Osteocyte (in vitro differentiated cells): ENCODE data around the gene RPL3. TPM values are rescaled to one million over a fixed set of nuclear protein-coding genes. Genes with fewer than 3 reads are reported as not detected.

ENCODE experiments used
- DNase-seq: peaks from one replicate; pipeline ENCODE4 v3.0.0; 2021; ENCODE audit warnings: mixed read lengths; ENCODE audit not compliant: unreplicated experiment; ENCODE audit errors: extremely low spot score
- H3K27ac Mint-ChIP-seq: one replicate; pipeline ENCODE4 v1.8.0; 2021; ENCODE audit warnings: mild to moderate bottlenecking, mixed read lengths; ENCODE audit not compliant: unreplicated experiment
- H3K27me3 Mint-ChIP-seq: one replicate; pipeline ENCODE4 v1.8.0; 2021; ENCODE audit warnings: mixed read lengths; ENCODE audit not compliant: unreplicated experiment
- H3K36me3 Mint-ChIP-seq: one replicate; pipeline ENCODE4 v1.8.0; 2021; ENCODE audit warnings: mixed read lengths; ENCODE audit not compliant: unreplicated experiment
- H3K4me1 Mint-ChIP-seq: one replicate; pipeline ENCODE4 v1.8.0; 2021; ENCODE audit warnings: mixed read lengths; ENCODE audit not compliant: unreplicated experiment
- H3K4me3 Mint-ChIP-seq: one replicate; pipeline ENCODE4 v1.8.0; 2021; ENCODE audit warnings: mild to moderate bottlenecking, moderate library complexity, mixed read lengths; ENCODE audit not compliant: unreplicated experiment
- H3K9me3 Mint-ChIP-seq: one replicate; pipeline ENCODE4 v1.8.0; 2021; ENCODE audit warnings: mixed read lengths; ENCODE audit not compliant: unreplicated experiment
- total RNA-seq: library from RNA; stranded (reverse); gene quantifications from 2 replicates; pipeline ENCODE4 v1.2.1, GENCODE V29; 2021
- TF ChIP-seq, protein P1 (sequence below): fragments of 200-600 bp; sonication (generic); IDR thresholded peaks from 2 replicates; pipeline ENCODE4 v1.5.0; 2021; ENCODE audit warnings: antibody characterized with exemption, mild to moderate bottlenecking, moderate library complexity

Gene RPL3
- total RNA-seq, 1 donor from 2014 or later = 1,792 TPM

DNA sequence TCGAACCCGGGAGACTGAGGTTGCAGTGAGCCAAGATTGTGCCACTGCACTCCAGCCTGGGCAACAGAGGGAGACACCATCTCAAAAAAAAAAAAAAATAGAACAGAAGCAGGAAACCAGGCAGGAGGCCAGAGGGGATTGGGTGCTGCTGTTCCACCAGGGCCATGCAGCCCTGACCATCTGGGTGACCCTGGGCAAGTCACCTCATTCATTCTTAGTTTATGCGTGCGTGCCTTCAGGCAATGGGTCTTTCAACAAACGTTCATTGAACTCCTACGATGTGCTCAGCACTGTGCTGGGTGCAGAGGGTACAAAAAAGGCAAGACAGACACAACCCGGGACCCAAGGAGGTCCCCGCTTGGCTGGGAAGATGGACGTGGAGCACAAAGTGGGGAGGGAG, 18.3 kb downstream of the RPL3 start:
- Mint-ChIP-seq H3K36me3 (no peaks in the 10 kb centered on the region), H3K27me3 (no peaks in the 10 kb centered on the region), H3K4me3 (no peak overlapping the region), H3K9me3 (no peaks in the 10 kb centered on the region), H3K27ac (peak overlapping the region; percentile 76), H3K4me1 (peaks cover 58% of the 10 kb centered on the region)
- DNase-seq = no peak
- TF ChIP-seq, protein P1, sequence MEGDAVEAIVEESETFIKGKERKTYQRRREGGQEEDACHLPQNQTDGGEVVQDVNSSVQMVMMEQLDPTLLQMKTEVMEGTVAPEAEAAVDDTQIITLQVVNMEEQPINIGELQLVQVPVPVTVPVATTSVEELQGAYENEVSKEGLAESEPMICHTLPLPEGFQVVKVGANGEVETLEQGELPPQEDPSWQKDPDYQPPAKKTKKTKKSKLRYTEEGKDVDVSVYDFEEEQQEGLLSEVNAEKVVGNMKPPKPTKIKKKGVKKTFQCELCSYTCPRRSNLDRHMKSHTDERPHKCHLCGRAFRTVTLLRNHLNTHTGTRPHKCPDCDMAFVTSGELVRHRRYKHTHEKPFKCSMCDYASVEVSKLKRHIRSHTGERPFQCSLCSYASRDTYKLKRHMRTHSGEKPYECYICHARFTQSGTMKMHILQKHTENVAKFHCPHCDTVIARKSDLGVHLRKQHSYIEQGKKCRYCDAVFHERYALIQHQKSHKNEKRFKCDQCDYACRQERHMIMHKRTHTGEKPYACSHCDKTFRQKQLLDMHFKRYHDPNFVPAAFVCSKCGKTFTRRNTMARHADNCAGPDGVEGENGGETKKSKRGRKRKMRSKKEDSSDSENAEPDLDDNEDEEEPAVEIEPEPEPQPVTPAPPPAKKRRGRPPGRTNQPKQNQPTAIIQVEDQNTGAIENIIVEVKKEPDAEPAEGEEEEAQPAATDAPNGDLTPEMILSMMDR = no peak

DNA sequence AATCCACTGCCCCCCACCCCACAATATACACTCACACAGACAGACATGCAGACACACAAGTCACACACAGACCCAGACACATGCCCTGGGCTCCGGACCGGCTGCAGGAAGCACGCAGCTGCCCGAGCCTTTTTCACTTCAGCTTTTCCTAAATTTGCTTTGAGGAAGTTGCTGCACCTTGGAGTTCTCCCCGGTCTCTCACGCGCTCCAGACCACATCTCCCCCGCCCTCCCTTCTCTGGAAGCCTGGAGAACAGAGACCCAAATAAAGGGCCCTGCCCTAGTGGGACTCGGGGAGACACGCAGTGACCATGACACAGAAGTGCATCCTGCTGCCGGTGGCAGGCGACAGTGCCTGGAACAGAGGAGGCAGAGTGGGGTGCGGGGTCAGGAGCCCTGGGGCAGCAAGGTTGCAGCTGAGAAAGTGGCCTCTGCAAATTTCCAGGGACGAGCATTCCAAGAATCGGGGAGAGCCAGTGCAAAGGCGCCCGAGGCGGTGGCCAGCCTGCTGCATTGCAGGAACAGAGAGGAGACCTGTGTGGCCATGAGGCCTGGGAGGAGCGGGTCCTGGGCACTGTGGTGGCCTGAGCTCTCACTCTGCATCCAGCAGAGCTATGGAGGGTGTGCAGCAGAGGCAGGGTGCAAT, 19.1 kb downstream of the RPL3 start:
- TF ChIP-seq, protein P1 = no peak
- no peaks in the 10 kb centered on the region for H3K9me3 Mint-ChIP-seq
- H3K36me3 Mint-ChIP-seq = no peaks in the 10 kb centered on the region
- DNase-seq = no peak
- no peaks in the 10 kb centered on the region for H3K27me3 Mint-ChIP-seq
- H3K4me1 Mint-ChIP-seq = peaks cover 63% of the 10 kb centered on the region
- H3K4me3 Mint-ChIP-seq = no peak overlapping the region
- peak overlapping the region; percentile 76 for H3K27ac Mint-ChIP-seq

DNA sequence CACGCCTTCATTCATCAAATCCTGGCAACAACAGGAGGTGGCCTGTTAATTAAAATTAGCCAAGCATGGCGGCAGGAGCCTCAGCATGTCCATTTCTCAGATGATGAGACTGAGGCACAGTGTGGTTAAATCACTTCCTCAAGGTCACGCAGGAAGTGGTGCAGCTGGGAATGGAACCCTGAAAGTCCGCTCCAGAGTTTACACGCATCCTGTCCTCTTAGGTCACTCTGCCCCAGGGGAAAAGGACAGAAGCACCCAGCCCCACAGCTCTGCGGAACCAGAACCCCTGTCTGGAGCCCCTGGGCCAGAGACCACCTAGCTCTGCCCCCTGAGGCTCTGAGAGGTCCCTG, 19.6 kb downstream of the RPL3 start:
- H3K27ac Mint-ChIP-seq = peak overlapping the region; percentile 76
- no peaks in the 10 kb centered on the region for H3K27me3 Mint-ChIP-seq
- no peaks in the 10 kb centered on the region for H3K9me3 Mint-ChIP-seq
- TF ChIP-seq, protein P1 = no peak
- peaks cover 67% of the 10 kb centered on the region for H3K4me1 Mint-ChIP-seq
- DNase-seq = no peak
- H3K4me3 Mint-ChIP-seq = no peak overlapping the region
- H3K36me3 Mint-ChIP-seq = no peaks in the 10 kb centered on the region

DNA sequence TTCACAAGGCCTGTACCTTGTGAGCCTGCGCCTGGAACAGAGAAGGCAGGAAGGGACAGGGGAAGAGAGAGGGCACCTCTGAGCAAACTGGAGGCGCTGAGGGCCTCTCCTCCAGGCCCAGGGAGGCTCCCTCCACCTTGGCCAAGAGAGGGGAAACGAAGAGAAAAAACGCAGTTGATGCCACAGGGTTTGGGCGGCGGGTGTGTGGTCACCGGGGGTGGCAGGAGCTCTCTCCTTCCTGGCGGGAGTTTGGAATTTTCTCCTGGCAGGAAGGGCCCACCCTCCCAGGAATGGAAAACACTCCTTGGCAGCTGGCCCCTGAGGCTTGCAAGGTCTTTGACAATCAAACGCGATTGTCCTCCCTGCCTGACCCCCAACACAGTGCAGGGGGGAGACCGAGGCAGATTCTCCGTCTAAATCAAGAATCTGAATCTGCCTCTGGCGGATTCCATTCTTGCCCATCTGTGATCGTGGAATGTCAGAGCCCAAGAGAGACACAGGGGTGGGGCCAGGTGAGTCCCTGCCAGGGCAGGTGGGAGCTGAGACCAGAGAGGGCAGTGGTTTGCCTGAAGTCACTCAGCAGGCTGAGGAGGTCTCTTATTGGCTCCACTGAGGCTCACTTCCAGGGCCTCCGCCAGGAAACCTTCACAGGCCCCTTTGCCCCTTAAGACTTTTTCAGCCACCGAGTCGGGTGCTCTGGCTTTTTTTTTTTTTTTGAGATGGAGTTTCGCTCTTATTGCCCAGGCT, 21.0 kb downstream of the RPL3 start:
- TF ChIP-seq, protein P1 = no peak
- no peaks in the 10 kb centered on the region for H3K36me3 Mint-ChIP-seq
- H3K4me3 Mint-ChIP-seq = no peak overlapping the region
- no peaks in the 10 kb centered on the region for H3K27me3 Mint-ChIP-seq
- peak overlapping the region; percentile 97 for H3K27ac Mint-ChIP-seq
- no peak for DNase-seq
- H3K9me3 Mint-ChIP-seq = no peaks in the 10 kb centered on the region
- H3K4me1 Mint-ChIP-seq = peaks cover 79% of the 10 kb centered on the region

DNA sequence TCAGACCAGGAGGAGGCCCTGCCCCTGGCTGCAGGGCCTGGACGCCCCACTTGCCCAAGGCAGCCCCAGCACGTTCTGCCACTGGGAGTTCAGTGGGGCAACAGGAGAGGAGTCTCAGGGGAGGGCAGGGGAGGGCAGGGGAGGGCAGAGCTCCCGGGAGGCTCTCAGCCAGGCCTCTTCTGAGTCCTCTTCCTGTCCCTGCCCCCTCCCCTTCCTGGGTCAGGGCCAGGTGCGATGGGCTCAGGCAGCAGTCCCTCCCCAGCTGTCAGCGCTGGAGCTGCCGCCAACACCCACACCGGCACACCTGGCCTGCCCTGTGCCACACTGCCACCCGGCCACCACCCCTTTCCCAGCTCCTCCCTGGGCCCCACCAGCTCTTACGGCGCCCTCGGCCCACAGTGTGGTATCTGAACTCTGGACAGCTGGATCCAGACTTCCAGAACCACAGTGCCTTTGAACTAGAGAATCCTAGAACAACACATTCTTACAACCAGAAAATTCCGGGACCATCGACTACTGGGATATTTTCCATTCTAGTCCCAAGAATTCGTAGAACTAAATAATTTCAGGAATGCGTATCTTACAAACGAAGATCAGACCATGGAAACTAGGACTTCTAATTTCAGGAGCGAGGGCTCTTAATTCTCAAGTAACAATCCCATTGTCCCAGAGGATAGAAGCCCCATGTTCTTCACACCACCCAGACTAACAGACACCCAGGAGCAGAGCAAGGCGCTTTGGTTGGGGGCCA, 21.8 kb downstream of the RPL3 start:
- DNase-seq = no peak

More for the DNA sequence above, 21.8 kb downstream of the RPL3 start:
- Mint-ChIP-seq H3K27ac (peak overlapping the region; percentile 97), H3K4me1 (peaks cover 81% of the 10 kb centered on the region), H3K9me3 (no peaks in the 10 kb centered on the region), H3K36me3 (no peaks in the 10 kb centered on the region), H3K4me3 (no peak overlapping the region), H3K27me3 (no peaks in the 10 kb centered on the region)
- TF ChIP-seq, protein P1 = no peak
